Jurkat, Clone E6-1 (cell line): ENCODE data around the gene CDHR1.
A peak's percentile ranks its signal among the peaks of the same experiment; 100 is the strongest.

Source experiments
- DNase-seq: peaks from one replicate; pipeline ENCODE4 v3.0.0-alpha.2; 2011; ENCODE audit warnings: low read depth, low spot score
- H3K4me3 ChIP-seq: 2 replicates; pipeline ENCODE4 v1.5.1; 2011; ENCODE audit warnings: mild to moderate bottlenecking, low read length, control low read depth, moderate library complexity

Gene CDHR1

GRCh38 chr10:84254552-84255478, 60.5 kb downstream of the CDHR1 start:
- no peak overlapping the region for H3K4me3 ChIP-seq
- DNase-seq, result no peak

- DNase-seq, result peak; percentile 32
- H3K4me3 ChIP-seq, result no peak overlapping the region
Observed at GRCh38 chr10:84256510-84257342, 62.4 kb downstream of the CDHR1 start.

- H3K4me3 ChIP-seq, result no peak overlapping the region
- DNase-seq, result no peak
Observed at GRCh38 chr10:84257343-84258020, 63.1 kb downstream of the CDHR1 start.

- DNase-seq, result no peak
- H3K4me3 ChIP-seq, result no peak overlapping the region
Observed at GRCh38 chr10:84258034-84258695, 63.8 kb downstream of the CDHR1 start.

GRCh38 chr10:84261236-84261915, 67.0 kb downstream of the CDHR1 start:
- DNase-seq, result no peak
- H3K4me3 ChIP-seq, result no peak overlapping the region

GRCh38 chr10:84262190-84262956, 68.0 kb downstream of the CDHR1 start:
- no peak overlapping the region for H3K4me3 ChIP-seq
- no peak for DNase-seq

GRCh38 chr10:84263716-84264115, 69.4 kb downstream of the CDHR1 start:
- no peak for DNase-seq
- H3K4me3 ChIP-seq, result no peak overlapping the region

- H3K4me3 ChIP-seq, result no peak overlapping the region
- DNase-seq, result peak; percentile 56
Observed at GRCh38 chr10:84264611-84265141, 70.3 kb downstream of the CDHR1 start.

- no peak for DNase-seq
- H3K4me3 ChIP-seq, result no peak overlapping the region
Observed at GRCh38 chr10:84265418-84265817, 71.1 kb downstream of the CDHR1 start.

GRCh38 chr10:84267503-84268126, 73.3 kb downstream of the CDHR1 start:
- peak; percentile 54 for DNase-seq
- no peak overlapping the region for H3K4me3 ChIP-seq

GRCh38 chr10:84269162-84269561, 74.8 kb downstream of the CDHR1 start:
- DNase-seq, result no peak
- no peak overlapping the region for H3K4me3 ChIP-seq
